ENCODE measurements around the gene EFNA2. TPM values are rescaled to one million over a fixed set of nuclear protein-coding genes. Genes with fewer than 3 reads are reported as not detected.

EFNA2 gene
- polyA plus RNA-seq, 1 of the 3 experiments (the other 2 are of a cell fraction): 1.1 TPM

DNA sequence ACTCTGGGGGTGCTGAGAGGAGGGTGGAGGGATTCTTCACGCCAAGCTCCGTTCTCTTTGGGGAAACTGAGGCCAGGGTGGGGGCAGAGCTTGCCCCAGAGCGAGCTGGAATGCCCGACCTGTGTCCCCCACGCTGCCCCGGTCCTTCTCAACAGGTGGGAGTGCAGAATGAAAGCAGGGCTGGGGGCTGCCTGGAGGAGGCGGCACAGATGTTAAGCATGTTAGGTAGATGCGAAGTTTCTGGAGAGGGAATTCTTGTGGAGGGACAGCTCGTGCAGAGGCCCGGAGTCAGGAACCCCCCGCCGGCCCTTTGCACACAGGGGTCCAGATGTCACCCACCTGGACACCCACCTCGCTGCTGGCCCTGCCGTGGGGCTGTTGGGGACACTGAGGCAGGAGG, 9.0 kb downstream of the EFNA2 start:
- Histone ChIP-seq H3K9ac (no peak overlapping the region), H2AFZ (ENCODE audit: low read depth) (no peak overlapping the region), H3K4me3 (ENCODE audit: low read depth in 2 of 2, low read length in 1 of 2) (no peak overlapping the region), H3K27me3 (ENCODE audit: insufficient read depth) (no peaks in the 10 kb centered on the region), H3F3A (replicated peaks; ENCODE audit: insufficient read depth) (no peaks in the 10 kb centered on the region), H4K20me1 (ENCODE audit: insufficient read depth) (no peaks in the 10 kb centered on the region), H3K9me2 (no peaks in the 10 kb centered on the region), H3K9me3 (no peaks in the 10 kb centered on the region), H3K4me1 (ENCODE audit: control insufficient read depth in 1 of 2, insufficient read depth in 2 of 2, low read depth in 1 of 2, low read length in 1 of 2) (no peaks in the 10 kb centered on the region), H3K27ac (ENCODE audit: low read depth in 2 of 2, low read length in 1 of 2) (no peak overlapping the region), H3K4me2 (no peak overlapping the region), H3K79me2 (ENCODE audit: insufficient read depth) (no peaks in the 10 kb centered on the region), H3K36me3 (replicated peaks in 1 of 2; ENCODE audit: control insufficient read depth in 1 of 2, insufficient read depth in 2 of 2, low read length in 1 of 2) (no peaks in the 10 kb centered on the region)
- CTCF ChIA-PET: no interaction called here
- WGBS (ENCODE audit: low lambda C conversion rate): 74% methylated on average over 9 of the region's 14 CpGs
- DNase-seq: no peak
- POLR2A ChIA-PET: no interaction called here
- TF ChIP-seq TAF1 (IDR thresholded peaks at IDR 0.05; ENCODE audit: borderline replicate concordance, low read depth, low read length): no peak
- TF ChIP-seq TCF12 (IDR thresholded peaks at IDR 0.05): no peak
- no peak for TF ChIP-seq CHD2 (IDR thresholded peaks at IDR 0.05; ENCODE audit: low read length, partially characterized antibody)
- no peak for TF ChIP-seq RCOR1 (IDR thresholded peaks at IDR 0.05; ENCODE audit: low read length)
- TF ChIP-seq, protein P1, sequence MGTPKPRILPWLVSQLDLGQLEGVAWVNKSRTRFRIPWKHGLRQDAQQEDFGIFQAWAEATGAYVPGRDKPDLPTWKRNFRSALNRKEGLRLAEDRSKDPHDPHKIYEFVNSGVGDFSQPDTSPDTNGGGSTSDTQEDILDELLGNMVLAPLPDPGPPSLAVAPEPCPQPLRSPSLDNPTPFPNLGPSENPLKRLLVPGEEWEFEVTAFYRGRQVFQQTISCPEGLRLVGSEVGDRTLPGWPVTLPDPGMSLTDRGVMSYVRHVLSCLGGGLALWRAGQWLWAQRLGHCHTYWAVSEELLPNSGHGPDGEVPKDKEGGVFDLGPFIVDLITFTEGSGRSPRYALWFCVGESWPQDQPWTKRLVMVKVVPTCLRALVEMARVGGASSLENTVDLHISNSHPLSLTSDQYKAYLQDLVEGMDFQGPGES (IDR thresholded peaks at IDR 0.05; ENCODE audit: low read depth, low read length): no peak
- TF ChIP-seq RXRA (IDR thresholded peaks at IDR 0.05; ENCODE audit: borderline replicate concordance, low read depth): no peak
- no peak for TF ChIP-seq POLR2AphosphoS5 (IDR thresholded peaks at IDR 0.05; ENCODE audit: low read depth, low read length)
- TF ChIP-seq GATA2 (CRISPR knock-in tag; IDR thresholded peaks at IDR 0.05): no peak
- TF ChIP-seq, protein P2, sequence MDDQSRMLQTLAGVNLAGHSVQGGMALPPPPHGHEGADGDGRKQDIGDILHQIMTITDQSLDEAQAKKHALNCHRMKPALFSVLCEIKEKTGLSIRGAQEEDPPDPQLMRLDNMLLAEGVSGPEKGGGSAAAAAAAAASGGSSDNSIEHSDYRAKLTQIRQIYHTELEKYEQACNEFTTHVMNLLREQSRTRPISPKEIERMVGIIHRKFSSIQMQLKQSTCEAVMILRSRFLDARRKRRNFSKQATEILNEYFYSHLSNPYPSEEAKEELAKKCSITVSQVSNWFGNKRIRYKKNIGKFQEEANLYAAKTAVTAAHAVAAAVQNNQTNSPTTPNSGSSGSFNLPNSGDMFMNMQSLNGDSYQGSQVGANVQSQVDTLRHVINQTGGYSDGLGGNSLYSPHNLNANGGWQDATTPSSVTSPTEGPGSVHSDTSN (IDR thresholded peaks at IDR 0.05): no peak
- TF ChIP-seq, protein P3, sequence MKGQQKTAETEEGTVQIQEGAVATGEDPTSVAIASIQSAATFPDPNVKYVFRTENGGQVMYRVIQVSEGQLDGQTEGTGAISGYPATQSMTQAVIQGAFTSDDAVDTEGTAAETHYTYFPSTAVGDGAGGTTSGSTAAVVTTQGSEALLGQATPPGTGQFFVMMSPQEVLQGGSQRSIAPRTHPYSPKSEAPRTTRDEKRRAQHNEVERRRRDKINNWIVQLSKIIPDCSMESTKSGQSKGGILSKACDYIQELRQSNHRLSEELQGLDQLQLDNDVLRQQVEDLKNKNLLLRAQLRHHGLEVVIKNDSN (IDR thresholded peaks at IDR 0.05; ENCODE audit: borderline replicate concordance, low read depth): no peak
- no peak for TF ChIP-seq RAD21 (IDR thresholded peaks at IDR 0.05; ENCODE audit: low read length)

DNA sequence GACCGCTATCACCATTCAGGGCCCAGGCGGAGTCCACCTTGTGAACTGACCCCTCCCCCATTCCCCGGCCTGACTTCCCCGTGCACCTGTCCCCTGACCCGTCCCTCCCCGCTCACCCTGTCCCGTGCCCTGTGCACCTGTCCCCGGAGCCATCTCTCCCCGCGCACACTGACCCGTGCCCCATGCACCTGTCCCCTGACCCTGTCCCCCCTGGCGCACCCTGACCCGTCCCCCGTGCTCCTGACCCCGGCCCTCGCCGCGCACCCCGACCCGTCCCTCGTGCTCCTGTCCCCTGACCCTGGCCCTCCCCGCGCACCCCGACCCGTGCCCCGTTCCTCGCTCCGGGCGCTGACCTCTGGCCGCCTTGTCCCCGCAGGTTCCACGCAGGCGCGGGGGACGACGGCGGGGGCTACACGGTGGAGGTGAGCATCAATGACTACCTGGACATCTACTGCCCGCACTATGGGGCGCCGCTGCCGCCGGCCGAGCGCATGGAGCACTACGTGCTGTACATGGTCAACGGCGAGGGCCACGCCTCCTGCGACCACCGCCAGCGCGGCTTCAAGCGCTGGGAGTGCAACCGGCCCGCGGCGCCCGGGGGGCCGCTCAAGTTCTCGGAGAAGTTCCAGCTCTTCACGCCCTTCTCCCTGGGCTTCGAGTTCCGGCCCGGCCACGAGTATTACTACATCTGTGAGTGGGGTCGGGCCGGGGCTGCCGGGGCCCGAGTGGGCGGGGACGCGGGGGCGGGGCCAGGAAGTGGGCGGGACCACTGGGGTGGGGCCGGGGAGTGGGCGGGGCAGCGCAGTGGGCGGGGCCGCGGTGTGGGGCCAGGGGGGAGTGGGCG, 9.7 kb downstream of the EFNA2 start:
- Histone ChIP-seq H3K4me1 (ENCODE audit: control insufficient read depth in 1 of 2, insufficient read depth in 2 of 2, low read depth in 1 of 2, low read length in 1 of 2) (no peaks in the 10 kb centered on the region), H3K9ac (no peak overlapping the region), H3K79me2 (ENCODE audit: insufficient read depth) (no peaks in the 10 kb centered on the region), H3K27me3 (ENCODE audit: insufficient read depth) (no peaks in the 10 kb centered on the region), H3K27ac (ENCODE audit: low read depth in 2 of 2, low read length in 1 of 2) (no peak overlapping the region), H3K4me2 (no peak overlapping the region), H3K9me2 (no peaks in the 10 kb centered on the region), H4K20me1 (ENCODE audit: insufficient read depth) (no peaks in the 10 kb centered on the region), H3K36me3 (replicated peaks in 1 of 2; ENCODE audit: control insufficient read depth in 1 of 2, insufficient read depth in 2 of 2, low read length in 1 of 2) (no peaks in the 10 kb centered on the region), H3K4me3 (ENCODE audit: low read depth in 2 of 2, low read length in 1 of 2) (no peak overlapping the region), H3F3A (replicated peaks; ENCODE audit: insufficient read depth) (no peaks in the 10 kb centered on the region), H2AFZ (ENCODE audit: low read depth) (no peak overlapping the region), H3K9me3 (no peaks in the 10 kb centered on the region)
- WGBS (ENCODE audit: low lambda C conversion rate): 84% methylated on average over 75 of the region's 82 CpGs
- DNase-seq: peak; percentile 97
- ChIA-PET POLR2A (no interaction called here), CTCF (no interaction called here)
- TF ChIP-seq EP300 (IDR thresholded peaks at IDR 0.05; ENCODE audit: borderline replicate concordance in 1 of 2, low read depth in 1 of 2, low read length in 1 of 2) (no peak), RFX5 (IDR thresholded peaks at IDR 0.05; ENCODE audit: low read length) (no peak), YY1 (IDR thresholded peaks at IDR 0.05; ENCODE audit: low read depth) (no peak), TEAD4 (IDR thresholded peaks at IDR 0.05; ENCODE audit: borderline replicate concordance, insufficient read depth) (no peak), POLR2AphosphoS5 (IDR thresholded peaks at IDR 0.05; ENCODE audit: low read depth, low read length) (no peak), GATA2 (CRISPR knock-in tag; IDR thresholded peaks at IDR 0.05) (no peak), NRF1 (IDR thresholded peaks at IDR 0.05; ENCODE audit: low read depth, low read length) (no peak), TAF1 (IDR thresholded peaks at IDR 0.05; ENCODE audit: borderline replicate concordance, low read depth, low read length) (no peak)
- TF ChIP-seq, protein P4, sequence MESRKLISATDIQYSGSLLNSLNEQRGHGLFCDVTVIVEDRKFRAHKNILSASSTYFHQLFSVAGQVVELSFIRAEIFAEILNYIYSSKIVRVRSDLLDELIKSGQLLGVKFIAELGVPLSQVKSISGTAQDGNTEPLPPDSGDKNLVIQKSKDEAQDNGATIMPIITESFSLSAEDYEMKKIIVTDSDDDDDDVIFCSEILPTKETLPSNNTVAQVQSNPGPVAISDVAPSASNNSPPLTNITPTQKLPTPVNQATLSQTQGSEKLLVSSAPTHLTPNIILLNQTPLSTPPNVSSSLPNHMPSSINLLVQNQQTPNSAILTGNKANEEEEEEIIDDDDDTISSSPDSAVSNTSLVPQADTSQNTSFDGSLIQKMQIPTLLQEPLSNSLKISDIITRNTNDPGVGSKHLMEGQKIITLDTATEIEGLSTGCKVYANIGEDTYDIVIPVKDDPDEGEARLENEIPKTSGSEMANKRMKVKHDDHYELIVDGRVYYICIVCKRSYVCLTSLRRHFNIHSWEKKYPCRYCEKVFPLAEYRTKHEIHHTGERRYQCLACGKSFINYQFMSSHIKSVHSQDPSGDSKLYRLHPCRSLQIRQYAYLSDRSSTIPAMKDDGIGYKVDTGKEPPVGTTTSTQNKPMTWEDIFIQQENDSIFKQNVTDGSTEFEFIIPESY (IDR thresholded peaks at IDR 0.05; ENCODE audit: borderline replicate concordance, low read depth): no peak
- TF ChIP-seq, protein P5, sequence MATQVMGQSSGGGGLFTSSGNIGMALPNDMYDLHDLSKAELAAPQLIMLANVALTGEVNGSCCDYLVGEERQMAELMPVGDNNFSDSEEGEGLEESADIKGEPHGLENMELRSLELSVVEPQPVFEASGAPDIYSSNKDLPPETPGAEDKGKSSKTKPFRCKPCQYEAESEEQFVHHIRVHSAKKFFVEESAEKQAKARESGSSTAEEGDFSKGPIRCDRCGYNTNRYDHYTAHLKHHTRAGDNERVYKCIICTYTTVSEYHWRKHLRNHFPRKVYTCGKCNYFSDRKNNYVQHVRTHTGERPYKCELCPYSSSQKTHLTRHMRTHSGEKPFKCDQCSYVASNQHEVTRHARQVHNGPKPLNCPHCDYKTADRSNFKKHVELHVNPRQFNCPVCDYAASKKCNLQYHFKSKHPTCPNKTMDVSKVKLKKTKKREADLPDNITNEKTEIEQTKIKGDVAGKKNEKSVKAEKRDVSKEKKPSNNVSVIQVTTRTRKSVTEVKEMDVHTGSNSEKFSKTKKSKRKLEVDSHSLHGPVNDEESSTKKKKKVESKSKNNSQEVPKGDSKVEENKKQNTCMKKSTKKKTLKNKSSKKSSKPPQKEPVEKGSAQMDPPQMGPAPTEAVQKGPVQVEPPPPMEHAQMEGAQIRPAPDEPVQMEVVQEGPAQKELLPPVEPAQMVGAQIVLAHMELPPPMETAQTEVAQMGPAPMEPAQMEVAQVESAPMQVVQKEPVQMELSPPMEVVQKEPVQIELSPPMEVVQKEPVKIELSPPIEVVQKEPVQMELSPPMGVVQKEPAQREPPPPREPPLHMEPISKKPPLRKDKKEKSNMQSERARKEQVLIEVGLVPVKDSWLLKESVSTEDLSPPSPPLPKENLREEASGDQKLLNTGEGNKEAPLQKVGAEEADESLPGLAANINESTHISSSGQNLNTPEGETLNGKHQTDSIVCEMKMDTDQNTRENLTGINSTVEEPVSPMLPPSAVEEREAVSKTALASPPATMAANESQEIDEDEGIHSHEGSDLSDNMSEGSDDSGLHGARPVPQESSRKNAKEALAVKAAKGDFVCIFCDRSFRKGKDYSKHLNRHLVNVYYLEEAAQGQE (IDR thresholded peaks at IDR 0.05; ENCODE audit: low read depth, low read length): no peak

Data from SK-N-SH (cell line).